Measurements from ENCODE around the gene RNPEPL1.

RNPEPL1 gene

DNA sequence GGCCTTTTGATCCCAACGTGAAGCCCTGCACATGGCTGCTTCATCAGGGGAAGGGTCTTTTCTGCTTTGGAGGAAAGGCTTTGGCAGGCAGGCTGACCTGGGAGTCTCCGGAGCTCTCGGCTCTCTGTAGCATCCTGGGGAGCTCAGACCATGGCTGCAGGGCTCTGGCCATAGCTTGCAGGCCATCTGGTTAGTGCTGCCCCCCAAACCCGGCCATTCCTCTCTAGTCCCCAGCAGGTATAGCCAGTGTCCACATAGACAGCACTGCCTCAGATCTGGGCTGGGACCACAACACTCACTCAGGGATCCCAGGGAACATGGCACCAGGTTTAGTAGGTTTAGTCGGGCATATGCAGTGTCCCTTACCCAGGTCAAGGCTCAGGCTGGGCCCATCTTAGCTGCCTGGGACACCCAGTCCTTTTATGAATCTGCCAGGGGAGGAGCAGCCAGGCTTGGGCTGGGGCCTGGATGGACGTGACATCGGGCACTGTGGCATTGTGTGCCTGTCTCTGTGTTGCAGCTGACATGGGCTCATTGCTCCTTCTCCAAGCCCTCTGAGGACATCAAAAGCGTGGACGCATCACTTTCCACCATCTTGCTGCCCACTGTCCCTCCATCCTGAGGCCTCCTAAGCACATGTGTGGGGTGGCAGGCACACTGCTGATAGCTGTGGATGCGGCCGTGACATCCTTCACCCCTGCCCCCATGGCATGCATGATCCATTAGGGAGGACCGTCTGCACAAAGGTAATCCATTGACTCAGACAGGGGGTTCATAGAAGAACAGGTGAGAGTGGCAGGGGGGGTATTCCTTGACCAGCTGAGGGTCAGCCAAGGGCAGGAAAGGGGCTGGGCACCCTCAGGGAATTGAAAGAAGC lies 37.8 kb downstream of the RNPEPL1 start:
- no peak for DNase-seq

GRCh38 chr2:240611601-240612210 lies 43.4 kb downstream of the RNPEPL1 start:
- no peak for DNase-seq

GRCh38 chr2:240613781-240614180 lies 45.5 kb downstream of the RNPEPL1 start:
- no peak for DNase-seq

DNA sequence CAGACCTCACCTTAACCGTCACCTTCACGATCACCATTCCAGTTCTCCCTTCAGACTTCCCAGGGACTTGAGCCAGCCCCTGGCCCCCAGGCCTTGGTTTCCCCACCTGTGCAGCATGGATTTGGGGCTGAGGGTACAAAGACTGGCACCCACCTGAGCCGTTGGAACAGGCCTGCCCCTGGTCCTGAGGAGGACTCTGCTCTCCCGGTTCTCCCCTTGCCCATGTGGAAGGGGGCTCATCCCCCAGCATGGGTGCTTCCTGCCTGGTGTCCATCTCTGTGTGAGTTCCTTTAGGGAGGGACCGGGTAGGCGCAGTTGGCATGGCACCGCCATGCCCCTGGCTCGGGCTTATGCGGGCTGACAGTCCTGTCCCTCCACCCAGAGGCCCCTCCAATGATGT lies 46.1 kb downstream of the RNPEPL1 start:
- no peak for DNase-seq

GRCh38 chr2:240615396-240615795 lies 47.1 kb downstream of the RNPEPL1 start:
- DNase-seq, result no peak

DNA sequence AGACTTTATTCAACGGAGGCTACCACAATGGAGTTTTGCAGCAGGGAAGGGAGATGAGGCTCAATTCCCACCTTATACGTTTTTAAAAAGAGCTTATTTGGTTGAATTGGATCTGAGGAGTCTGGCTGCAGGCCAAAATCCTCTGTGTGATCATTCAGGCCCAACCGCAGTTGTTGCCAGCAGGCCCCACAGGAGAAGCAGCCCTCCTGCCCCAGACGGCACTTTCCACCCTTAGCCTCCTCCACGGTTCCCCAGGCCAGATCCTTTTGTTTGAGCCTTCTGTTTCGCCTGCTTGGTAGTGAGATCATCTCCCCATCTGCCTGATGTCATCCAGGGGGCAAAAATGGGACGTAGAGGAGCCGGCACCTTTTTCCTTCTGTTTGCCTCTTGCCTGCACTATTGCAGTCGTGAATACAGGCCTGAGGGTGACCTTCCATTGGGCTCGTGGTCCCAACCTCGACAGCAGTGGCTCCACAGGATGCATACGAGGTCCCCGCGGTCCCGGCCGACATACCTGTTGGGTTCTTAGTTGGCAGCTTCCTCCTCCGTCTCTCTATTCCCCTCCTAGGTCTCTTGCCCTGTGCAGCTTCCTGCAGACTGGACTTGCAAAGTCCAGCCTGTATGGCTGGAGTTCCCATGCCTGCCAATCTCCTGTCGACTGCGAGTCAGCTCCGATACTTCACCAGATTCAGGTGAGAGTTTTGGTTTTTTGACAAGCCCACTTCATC lies 47.7 kb downstream of the RNPEPL1 start:
- no peak for DNase-seq

DNA sequence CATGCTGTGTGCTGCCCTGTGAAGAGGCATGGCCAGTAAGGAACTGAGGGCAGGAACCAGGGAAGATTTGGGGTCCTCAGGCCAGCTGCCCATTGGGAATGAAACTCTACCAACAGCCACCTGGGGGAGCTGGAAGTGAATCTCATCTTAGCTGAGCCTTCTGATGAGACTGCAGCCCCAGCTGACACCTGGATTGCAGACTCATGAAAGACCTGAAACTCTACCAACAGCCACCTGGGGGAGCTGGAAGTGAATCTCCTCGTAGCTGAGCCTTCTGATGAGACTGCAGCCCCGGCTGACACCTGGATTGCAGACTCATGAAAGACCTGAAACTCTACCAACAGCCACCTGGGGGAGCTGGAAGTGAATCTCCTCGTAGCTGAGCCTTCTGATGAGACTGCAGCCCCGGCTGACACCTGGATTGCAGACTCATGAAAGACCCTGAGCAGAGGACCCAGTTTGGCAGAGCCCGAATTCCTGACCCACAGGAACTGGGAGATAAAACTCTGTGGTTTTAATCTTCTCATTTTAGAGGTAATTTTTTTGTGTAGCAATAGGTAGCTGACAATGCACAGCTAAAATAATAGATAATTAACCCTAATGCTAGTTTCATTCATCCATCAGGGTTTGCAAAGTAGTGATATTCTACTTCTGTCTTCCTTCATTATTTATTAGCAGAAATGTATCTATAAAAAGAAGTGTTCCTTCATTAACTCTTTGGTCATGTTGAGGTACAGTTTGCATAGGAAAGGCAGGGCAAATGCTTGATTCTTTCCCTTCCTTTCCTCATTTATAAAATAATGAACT lies 48.8 kb downstream of the RNPEPL1 start:
- peak; percentile 13 for DNase-seq

GRCh38 chr2:240618776-240619175 lies 50.5 kb downstream of the RNPEPL1 start:
- no peak for DNase-seq

DNA sequence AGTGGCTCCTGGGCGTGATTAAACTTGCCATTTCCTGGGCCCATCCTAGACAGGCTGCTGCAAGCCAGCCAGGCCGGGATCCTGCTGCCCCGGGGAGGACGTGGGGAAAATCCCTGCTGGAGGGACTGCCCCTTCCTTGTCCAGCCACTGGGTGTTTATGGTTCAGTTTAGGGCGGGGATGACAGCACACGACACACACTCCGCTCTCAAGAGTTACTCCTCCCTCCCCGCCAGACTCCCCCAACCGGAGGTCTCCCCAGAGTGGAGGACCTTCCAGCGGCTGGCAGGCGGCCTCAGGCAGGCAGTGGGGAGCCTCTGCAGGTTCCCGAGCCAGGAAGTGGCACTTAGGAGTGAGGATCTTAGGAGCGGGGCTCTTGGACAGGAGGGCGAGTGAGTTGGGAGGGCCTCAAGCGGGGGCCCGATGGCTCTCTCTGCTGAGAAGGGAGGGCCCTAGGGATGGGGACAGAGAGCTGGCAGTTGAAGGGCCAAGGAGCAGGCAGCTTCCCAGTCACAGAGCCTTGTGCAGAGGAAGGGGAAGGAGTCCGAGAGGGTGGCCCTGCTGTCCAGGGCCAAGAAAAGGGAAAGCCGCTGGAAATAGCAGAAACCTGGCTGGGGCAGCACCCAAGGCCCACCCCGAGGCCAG lies 51.3 kb downstream of the RNPEPL1 start:
- no peak for DNase-seq

GRCh38 chr2:240620149-240620731 lies 52.0 kb downstream of the RNPEPL1 start:
- no peak for DNase-seq

DNA sequence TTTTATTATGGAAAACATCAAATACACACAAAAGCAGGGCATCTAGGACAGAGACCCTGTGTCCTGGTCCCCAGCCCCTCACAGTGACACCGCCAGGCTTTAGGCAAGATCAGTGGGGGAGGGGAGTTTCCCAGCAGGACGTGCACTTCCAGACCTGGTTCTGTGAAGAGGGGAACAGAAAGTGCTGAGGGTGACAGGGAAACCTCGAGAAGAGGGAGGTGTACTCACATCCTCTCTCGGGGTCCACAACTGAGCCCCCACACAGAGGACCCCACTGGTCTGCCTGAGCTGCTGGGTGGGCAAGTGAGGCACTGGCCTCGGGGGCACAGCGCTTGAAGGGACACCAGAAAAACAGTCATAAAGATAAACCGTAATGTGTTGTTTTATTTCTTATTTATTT lies 52.6 kb downstream of the RNPEPL1 start:
- no peak for DNase-seq

- DNase-seq, result no peak
These were observed 53.8 kb downstream of the RNPEPL1 start for GRCh38 chr2:240622060-240622411.

DNA sequence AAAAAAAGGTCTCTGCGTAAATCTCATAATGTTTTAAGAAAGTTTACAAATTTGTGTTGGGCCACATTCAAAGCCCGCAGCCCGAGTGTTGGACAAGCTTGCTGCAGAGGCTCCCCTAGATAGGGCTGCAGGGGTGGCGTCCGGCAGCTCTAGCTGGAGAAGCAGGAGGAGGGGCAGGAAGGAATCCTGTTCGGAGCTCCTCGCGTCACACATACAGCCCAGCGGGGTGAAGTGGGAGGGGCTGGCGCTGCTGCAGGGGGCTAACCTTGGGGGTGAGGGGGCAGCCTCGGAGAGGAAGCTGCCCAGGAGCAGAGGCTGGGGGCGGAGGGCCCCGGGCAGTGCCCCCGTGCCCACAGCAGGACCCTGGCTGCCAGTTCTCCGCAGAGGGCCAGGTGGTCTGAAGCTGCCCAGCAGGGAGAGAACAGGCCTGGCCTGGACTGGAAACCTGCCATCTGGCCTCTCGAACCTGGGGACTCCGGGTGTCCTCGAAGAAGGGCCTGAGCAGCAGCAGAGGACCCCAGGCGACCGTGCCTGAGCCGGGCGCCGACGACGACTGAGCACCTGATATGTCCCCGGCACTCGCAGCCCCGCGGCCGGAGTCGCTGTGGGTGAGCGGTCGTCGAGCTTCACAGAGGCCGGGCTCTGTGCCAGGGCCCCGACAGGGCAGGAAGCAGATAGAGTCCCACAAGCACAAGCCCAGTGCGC lies 54.4 kb downstream of the RNPEPL1 start:
- DNase-seq, result peak; percentile 53

DNA sequence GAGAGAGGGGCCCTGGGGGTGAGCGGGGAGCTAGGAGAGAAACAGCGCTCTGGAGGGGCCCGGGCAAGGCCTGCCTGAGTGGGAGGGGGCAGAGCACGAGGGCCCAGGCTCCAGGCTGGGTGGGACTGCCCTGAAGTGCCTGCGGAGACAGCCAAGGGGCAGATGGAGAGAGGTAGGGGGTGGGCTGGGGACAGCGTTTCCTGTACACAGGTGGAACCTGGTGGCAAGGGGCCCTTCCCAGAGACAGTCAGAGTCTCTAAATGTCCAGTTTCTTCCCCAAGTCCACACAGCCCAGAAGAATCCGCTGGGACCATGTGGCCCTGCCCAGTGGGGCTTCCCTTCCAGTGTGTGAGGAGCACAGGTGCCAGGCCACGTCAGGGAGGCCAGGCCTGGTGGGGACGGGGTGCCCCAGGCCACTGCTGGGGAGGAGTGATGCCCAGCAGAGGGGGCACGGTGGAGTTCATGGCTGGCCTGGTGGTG lies 55.3 kb downstream of the RNPEPL1 start:
- DNase-seq, result no peak

GRCh38 chr2:240624011-240624949 lies 56.0 kb downstream of the RNPEPL1 start:
- no peak for DNase-seq

DNA sequence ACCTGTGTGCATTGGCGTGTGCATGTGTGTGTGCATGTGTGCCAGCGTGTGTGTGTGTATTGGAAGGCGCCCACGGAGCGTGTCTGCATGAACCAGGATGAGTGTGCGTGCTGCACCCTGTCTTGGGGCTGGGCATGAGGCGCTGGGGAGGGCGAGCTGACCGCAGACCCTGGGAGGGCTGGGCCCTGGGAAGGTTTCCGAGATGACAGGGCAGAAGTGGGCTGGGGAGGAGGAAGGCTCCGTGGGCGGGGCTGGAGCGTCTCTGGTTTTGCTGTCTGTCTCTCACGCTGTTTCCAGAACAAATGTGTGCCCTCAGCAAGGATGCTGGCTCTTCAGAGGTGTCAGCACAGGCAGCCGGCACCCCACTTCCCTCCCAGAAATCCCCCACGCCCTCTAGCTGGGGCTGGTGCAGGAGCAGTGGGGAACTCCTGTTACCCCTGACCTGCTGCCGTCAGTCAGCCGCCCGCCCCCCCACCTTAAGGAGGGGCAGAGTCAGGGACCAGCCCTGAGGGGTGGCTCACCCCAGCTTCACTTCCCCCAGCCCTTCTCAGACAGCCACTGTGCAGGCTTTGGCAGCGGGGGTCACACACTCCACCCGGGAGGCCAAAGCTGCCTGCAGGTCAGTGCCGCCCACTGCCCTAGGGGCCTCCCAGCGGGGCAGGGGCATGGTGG lies 56.8 kb downstream of the RNPEPL1 start, which contains the start of gene GPR35:
TSS of gene GPR35 (plus strand) at position 531 of the 672 bp plus-strand sequence. CDS start 4,473 bp downstream, outside the sequence.
- peak; percentile 47 for DNase-seq

GRCh38 chr2:240626531-240627300 lies 58.4 kb downstream of the RNPEPL1 start:
- no peak for DNase-seq

- DNase-seq, result no peak
These were observed 59.6 kb downstream of the RNPEPL1 start for GRCh38 chr2:240627736-240628506.

All from RPMI8226 (cell line).